Neural cell (in vitro differentiated cells): ENCODE data around the gene FOXE1. TPM values are rescaled to one million over a fixed set of nuclear protein-coding genes. Genes with fewer than 3 reads are reported as not detected.

ENCODE experiments used
- H2AFZ ChIP-seq: fragments of 200-600, 300-800 bp; sonication (generic), shearing (Covaris generic); 2 replicates; pipeline ENCODE4 v1.6.0; 2014; ENCODE audit warnings: low read depth, mild to moderate bottlenecking, antibody characterized with exemption, low read length, moderate library complexity
- H3F3A ChIP-seq: fragments of 200-600 bp; shearing (Covaris generic); 2 replicates; pipeline ENCODE4 v1.6.1; 2016; ENCODE audit warnings: mild to moderate bottlenecking, moderate library complexity, mixed read lengths, antibody characterized with exemption, low read length; ENCODE audit not compliant: insufficient read depth, poor library complexity, severe bottlenecking
- H3K27ac ChIP-seq: fragments of 200-600, 300-800 bp; sonication (generic), shearing (Covaris generic); 2 replicates; pipeline ENCODE4 v1.5.1; 2014; ENCODE audit warnings: mild to moderate bottlenecking, low read length, moderate library complexity
- H3K27me3 ChIP-seq: fragments of 300-800, 200-600 bp; sonication (generic), shearing (Covaris generic); 2 replicates; pipeline ENCODE4 v1.6.0; 2014; ENCODE audit warnings: mild to moderate bottlenecking, low read depth, low read length, moderate library complexity; ENCODE audit not compliant: insufficient read depth
- H3K36me3 ChIP-seq: fragments of 300-800, 200-600 bp; sonication (generic), shearing (Covaris generic); 2 replicates; pipeline ENCODE4 v1.5.1; 2014; ENCODE audit warnings: mild to moderate bottlenecking, antibody characterized with exemption, low read length, moderate library complexity; ENCODE audit not compliant: insufficient read depth
- H3K4me2 ChIP-seq: fragments of 300-800, 200-600 bp; sonication (generic), shearing (Covaris generic); 2 replicates; pipeline ENCODE4 v1.6.0; 2014; ENCODE audit warnings: mild to moderate bottlenecking, low read length
- H3K4me3 ChIP-seq: fragments of 300-800, 200-600 bp; sonication (generic), shearing (Covaris generic); 2 replicates; pipeline ENCODE4 v1.5.1; 2014; ENCODE audit warnings: mild to moderate bottlenecking, low read length, moderate library complexity
- H3K79me2 ChIP-seq: fragments of 200-600 bp; shearing (Covaris generic); replicated peaks from 2 replicates; pipeline ENCODE4 v1.6.0; 2014; ENCODE audit warnings: mild to moderate bottlenecking, low read length, moderate library complexity; ENCODE audit not compliant: insufficient read depth
- H3K9ac ChIP-seq: fragments of 300-800, 200-600 bp; sonication (generic), shearing (Covaris generic); 2 replicates; pipeline ENCODE4 v1.6.1; 2016; ENCODE audit warnings: mild to moderate bottlenecking, low read length, mixed read lengths
- H3K9me2 ChIP-seq: fragments of 200-600 bp; shearing (Covaris generic); 2 replicates; pipeline ENCODE4 v1.6.1; 2016; ENCODE audit warnings: mild to moderate bottlenecking, low read length, mixed read lengths; ENCODE audit not compliant: insufficient read depth
- H3K9me3 ChIP-seq: fragments of 200-600, 300-800 bp; sonication (generic), shearing (Covaris generic); 2 replicates; pipeline ENCODE4 v1.6.1; 2016; ENCODE audit warnings: mild to moderate bottlenecking, mixed run types, low read length, moderate library complexity, mixed read lengths
- H4K20me1 ChIP-seq: fragments of 200-600 bp; shearing (Covaris generic); 2 replicates; pipeline ENCODE4 v1.6.1; 2016; ENCODE audit warnings: mild to moderate bottlenecking, mixed run types; ENCODE audit not compliant: insufficient read depth
- EP300 ChIP-seq: fragments of 450-650 bp; conservative IDR thresholded peaks from 2 replicates; pipeline ENCODE4 v1.6.1; 2014; ENCODE audit warnings: antibody characterized with exemption, mild to moderate bottlenecking, moderate library complexity; ENCODE audit not compliant: poor library complexity, severe bottlenecking
- EZH2 ChIP-seq: fragments of 200-600, 300-800 bp; shearing (Covaris generic), sonication (generic); IDR thresholded peaks from 2 replicates; pipeline ENCODE4 v1.6.1; 2014; ENCODE audit warnings: antibody characterized with exemption, low read length, borderline replicate concordance, mild to moderate bottlenecking; ENCODE audit not compliant: insufficient read depth, poor library complexity, severe bottlenecking
- MXI1 ChIP-seq: fragments of 450-650 bp; conservative IDR thresholded peaks from 2 replicates; pipeline ENCODE4 v1.6.1; 2014; ENCODE audit warnings: antibody characterized with exemption, mild to moderate bottlenecking; ENCODE audit not compliant: poor library complexity, severe bottlenecking
- POLR2AphosphoS5 ChIP-seq: IDR thresholded peaks from 2 replicates; pipeline ENCODE4 v1.6.1; 2012
- RAD21 ChIP-seq: fragments of 450-650 bp; conservative IDR thresholded peaks from 2 replicates; pipeline ENCODE4 v1.6.1; 2014; ENCODE audit warnings: antibody characterized with exemption, mild to moderate bottlenecking, moderate library complexity
- SMC3 ChIP-seq: fragments of 450-650 bp; conservative IDR thresholded peaks from 2 replicates; pipeline ENCODE4 v1.6.1; 2014; ENCODE audit warnings: antibody characterized with exemption, mild to moderate bottlenecking, moderate library complexity; ENCODE audit not compliant: poor library complexity
- TAF1 ChIP-seq: IDR thresholded peaks from 2 replicates; pipeline ENCODE4 v1.6.1; 2012; ENCODE audit warnings: low read depth
- polyA plus RNA-seq: library from polyadenylated mRNA; depleted of rRNA; stranded (reverse); fragments of >200 nt; gene quantifications from 2 replicates; pipeline ENCODE4 v1.2.3, GENCODE V29; 2014
- TF ChIP-seq, protein P1 (sequence below): IDR thresholded peaks from 2 replicates; pipeline ENCODE4 v1.6.1; 2012; ENCODE audit warnings: borderline replicate concordance
- TF ChIP-seq, protein P2 (sequence below): fragments of 450-650 bp; IDR thresholded peaks from 2 replicates; pipeline ENCODE4 v1.5.1; 2014; ENCODE audit warnings: antibody characterized with exemption, mild to moderate bottlenecking, moderate library complexity; ENCODE audit not compliant: poor library complexity, severe bottlenecking

FOXE1 gene
- polyA plus RNA-seq, 1 donor from 2014 or later, result not detected

DNA sequence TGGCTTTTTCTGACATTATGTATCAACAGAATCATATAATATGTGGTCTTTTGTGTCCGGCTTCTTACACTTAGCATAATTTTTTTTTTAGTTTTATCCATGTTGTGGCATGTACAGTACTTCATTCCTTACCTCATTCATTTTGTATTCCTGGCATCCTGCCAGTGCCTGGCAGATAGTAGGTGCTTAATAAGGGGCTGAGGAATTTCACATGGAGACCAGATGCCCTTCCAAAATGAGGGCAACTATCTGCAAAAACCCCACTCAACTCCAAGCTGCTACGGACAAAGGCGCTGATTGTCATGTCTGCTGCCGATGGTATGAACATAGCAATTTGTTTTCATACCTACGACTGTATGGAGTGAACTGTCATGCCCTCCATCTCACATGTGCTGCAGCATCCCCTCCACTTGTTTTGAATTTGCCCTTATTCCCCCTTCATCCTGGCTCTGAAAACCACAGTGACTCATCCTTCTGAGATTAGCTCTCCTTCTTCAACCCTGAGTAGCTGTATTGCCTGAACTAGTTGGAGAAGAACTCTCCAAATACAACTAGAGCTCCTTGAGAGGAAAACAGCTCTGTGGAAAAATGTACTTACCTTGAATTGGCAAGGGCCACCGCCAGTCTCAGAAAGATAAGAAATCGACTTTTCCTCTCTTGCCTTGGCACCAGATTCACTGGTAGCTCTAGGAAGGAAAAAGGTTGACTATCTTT is 41.3 kb upstream of the FOXE1 start:
- H3F3A ChIP-seq, result no peaks in the 10 kb centered on the region
- H3K27me3 ChIP-seq, result no peaks in the 10 kb centered on the region
- H3K27ac ChIP-seq, result no peak overlapping the region
- no peaks in the 10 kb centered on the region for H3K9me3 ChIP-seq
- no peak overlapping the region for H2AFZ ChIP-seq
- no peaks in the 10 kb centered on the region for H3K9me2 ChIP-seq
- H3K9ac ChIP-seq, result no peak overlapping the region
- H4K20me1 ChIP-seq, result no peaks in the 10 kb centered on the region
- no peak for TF ChIP-seq RAD21
- TF ChIP-seq, protein P1, sequence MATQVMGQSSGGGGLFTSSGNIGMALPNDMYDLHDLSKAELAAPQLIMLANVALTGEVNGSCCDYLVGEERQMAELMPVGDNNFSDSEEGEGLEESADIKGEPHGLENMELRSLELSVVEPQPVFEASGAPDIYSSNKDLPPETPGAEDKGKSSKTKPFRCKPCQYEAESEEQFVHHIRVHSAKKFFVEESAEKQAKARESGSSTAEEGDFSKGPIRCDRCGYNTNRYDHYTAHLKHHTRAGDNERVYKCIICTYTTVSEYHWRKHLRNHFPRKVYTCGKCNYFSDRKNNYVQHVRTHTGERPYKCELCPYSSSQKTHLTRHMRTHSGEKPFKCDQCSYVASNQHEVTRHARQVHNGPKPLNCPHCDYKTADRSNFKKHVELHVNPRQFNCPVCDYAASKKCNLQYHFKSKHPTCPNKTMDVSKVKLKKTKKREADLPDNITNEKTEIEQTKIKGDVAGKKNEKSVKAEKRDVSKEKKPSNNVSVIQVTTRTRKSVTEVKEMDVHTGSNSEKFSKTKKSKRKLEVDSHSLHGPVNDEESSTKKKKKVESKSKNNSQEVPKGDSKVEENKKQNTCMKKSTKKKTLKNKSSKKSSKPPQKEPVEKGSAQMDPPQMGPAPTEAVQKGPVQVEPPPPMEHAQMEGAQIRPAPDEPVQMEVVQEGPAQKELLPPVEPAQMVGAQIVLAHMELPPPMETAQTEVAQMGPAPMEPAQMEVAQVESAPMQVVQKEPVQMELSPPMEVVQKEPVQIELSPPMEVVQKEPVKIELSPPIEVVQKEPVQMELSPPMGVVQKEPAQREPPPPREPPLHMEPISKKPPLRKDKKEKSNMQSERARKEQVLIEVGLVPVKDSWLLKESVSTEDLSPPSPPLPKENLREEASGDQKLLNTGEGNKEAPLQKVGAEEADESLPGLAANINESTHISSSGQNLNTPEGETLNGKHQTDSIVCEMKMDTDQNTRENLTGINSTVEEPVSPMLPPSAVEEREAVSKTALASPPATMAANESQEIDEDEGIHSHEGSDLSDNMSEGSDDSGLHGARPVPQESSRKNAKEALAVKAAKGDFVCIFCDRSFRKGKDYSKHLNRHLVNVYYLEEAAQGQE, result no peak
- no peak for TF ChIP-seq MXI1
- TF ChIP-seq EP300, result no peak
- H3K4me2 ChIP-seq, result no peak overlapping the region
- H3K79me2 ChIP-seq, result no peaks in the 10 kb centered on the region
- H3K36me3 ChIP-seq, result no peaks in the 10 kb centered on the region
- no peak overlapping the region for H3K4me3 ChIP-seq

DNA sequence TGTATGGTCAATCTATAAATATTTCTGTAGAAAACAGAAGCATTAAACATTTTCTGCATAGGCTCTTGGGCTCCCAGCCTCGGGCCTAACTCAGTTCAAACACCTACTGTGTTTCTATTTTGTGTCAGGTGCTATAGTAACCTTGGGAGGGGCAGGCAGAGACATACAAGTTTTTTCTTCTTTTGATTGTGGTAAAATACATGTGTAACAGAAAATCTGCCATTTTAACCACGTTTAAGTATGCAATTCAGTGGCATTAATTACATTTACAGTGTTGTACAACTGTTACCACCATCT is 40.8 kb upstream of the FOXE1 start:
- Histone ChIP-seq H4K20me1 (no peaks in the 10 kb centered on the region), H3K9ac (no peak overlapping the region), H3K27ac (no peak overlapping the region), H2AFZ (no peak overlapping the region), H3K9me3 (no peaks in the 10 kb centered on the region), H3K79me2 (no peaks in the 10 kb centered on the region), H3F3A (no peaks in the 10 kb centered on the region), H3K4me2 (no peak overlapping the region), H3K27me3 (no peaks in the 10 kb centered on the region), H3K4me3 (no peak overlapping the region), H3K36me3 (no peaks in the 10 kb centered on the region), H3K9me2 (no peaks in the 10 kb centered on the region)
- TF ChIP-seq TAF1 (no peak), EZH2 (no peak), RAD21 (no peak), EP300 (no peak), MXI1 (no peak), POLR2AphosphoS5 (no peak), SMC3 (no peak)
- TF ChIP-seq, protein P2, sequence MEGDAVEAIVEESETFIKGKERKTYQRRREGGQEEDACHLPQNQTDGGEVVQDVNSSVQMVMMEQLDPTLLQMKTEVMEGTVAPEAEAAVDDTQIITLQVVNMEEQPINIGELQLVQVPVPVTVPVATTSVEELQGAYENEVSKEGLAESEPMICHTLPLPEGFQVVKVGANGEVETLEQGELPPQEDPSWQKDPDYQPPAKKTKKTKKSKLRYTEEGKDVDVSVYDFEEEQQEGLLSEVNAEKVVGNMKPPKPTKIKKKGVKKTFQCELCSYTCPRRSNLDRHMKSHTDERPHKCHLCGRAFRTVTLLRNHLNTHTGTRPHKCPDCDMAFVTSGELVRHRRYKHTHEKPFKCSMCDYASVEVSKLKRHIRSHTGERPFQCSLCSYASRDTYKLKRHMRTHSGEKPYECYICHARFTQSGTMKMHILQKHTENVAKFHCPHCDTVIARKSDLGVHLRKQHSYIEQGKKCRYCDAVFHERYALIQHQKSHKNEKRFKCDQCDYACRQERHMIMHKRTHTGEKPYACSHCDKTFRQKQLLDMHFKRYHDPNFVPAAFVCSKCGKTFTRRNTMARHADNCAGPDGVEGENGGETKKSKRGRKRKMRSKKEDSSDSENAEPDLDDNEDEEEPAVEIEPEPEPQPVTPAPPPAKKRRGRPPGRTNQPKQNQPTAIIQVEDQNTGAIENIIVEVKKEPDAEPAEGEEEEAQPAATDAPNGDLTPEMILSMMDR, result no peak
- TF ChIP-seq, protein P1, result no peak
